Effector CD8-positive, alpha-beta T cell (primary cell): ENCODE measurements around the gene ACTRT2.
A peak's percentile ranks its signal among the peaks of the same experiment; 100 is the strongest.

Experiments
- DNase-seq: peaks from one replicate; lab custom pipeline; 2025; lab: John Stamatoyannopoulos, UW

Gene ACTRT2

GRCh38 chr1:3002349-3003038, 18.8 kb upstream of the ACTRT2 start:
- DNase-seq, result no peak

DNA sequence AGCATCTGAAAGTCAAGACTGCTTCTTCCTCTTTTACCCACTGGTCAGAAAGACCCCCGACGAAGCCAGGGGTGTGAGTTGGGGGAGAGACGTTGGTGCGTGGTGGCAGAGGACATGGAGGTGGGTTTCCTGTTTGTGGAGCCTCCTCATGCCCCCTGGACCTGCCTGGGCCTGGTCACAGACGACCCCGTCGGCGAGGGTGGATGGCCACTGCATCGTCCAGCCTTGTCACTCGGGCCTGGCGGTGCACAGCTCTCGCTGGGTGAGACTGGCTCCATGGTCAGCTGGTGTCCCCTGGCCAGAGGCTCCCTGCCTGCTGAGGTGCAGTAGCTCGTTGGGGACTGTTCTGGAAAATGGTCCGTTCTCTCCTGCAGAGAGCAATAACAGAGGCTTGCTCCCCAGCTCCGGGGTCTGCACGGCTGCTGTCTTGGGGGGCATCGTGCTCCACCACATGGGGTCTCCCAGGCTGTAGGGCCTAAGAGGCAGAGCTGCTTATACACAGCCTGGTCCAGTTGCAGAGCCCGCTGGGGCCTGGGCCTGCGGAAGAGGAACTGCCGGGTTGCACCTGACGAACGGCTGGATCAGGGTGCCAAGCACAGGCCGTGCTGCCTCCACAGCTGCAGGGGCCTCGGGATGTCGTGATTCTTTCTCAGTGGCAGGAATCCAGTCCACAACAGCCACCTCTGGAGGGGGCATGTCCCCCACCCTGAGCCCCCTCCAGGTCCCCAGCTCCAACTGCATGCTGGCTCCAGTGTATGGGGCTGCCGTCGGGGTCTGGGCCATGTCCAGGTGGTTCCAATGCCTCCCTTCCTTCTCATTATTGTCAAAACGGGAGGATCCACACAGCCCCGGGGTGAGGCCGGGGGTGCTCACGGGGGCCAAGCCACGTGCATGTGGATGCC, 18.0 kb upstream of the ACTRT2 start:
- no peak for DNase-seq

- DNase-seq, result no peak
These were observed 17.4 kb upstream of the ACTRT2 start for GRCh38 chr1:3003941-3004270.

GRCh38 chr1:3004285-3005205, 16.7 kb upstream of the ACTRT2 start:
- no peak for DNase-seq

- DNase-seq, result no peak
These were observed 15.5 kb upstream of the ACTRT2 start for GRCh38 chr1:3005771-3006170.

DNA sequence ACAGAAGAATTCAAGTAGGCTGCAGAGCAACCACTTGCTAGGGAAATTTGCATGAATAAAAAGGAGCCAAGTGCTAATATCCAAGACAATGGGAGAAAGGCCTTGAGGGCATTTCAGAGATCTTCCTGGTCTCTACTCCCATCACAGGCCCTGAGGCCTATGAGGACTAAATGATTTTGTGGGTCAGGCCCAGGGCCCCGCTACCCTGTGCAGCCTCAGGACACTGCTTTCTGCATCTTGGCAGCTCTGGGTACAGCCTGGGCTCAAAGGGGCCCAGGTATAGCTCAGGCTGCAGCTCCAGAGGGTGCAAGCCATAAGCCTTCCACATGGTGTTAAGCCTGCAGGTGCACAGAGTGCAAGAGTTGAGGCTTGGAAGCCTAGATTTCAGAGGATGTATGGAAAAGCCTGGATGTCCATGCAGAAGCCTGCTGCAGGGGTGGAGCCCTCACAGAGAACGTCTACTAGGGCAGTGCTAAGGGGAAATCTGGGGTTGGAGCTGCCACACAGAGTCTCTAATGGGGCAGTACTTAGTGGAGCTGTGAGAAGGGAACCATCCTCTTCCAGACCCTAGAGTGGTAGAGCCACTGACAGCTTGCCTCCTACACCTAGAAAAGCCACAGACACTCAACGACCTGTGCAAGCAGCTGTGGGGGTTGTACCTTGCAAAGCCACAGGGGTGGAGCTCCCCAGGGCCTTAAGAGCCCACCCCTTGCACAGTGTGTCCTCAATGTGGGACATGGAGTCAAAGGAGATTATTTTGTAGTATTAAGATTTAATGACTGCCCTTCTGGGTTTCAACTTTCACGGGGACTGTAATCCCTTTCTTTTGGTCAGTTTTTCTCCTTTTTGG, 13.7 kb upstream of the ACTRT2 start:
- DNase-seq, result no peak

DNA sequence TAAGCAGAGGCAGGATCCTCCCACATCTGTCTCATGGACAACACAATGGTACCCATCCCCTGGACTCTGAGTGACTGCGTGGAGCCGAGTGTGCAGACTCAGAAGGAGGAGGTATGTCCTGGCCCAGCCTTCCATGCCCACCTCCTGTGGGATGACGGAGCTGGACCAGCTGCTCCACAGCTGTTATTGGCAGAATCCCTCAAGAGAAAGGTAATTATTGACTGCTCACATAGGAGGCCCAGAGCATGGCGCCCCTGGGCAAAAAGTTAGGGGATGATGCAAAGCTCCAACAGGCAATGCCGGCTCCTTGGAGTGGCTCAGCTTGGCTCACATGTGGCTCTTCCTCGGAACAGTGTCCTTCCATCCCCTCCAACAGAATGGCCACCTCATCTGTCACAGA, 12.2 kb upstream of the ACTRT2 start:
- no peak for DNase-seq

DNA sequence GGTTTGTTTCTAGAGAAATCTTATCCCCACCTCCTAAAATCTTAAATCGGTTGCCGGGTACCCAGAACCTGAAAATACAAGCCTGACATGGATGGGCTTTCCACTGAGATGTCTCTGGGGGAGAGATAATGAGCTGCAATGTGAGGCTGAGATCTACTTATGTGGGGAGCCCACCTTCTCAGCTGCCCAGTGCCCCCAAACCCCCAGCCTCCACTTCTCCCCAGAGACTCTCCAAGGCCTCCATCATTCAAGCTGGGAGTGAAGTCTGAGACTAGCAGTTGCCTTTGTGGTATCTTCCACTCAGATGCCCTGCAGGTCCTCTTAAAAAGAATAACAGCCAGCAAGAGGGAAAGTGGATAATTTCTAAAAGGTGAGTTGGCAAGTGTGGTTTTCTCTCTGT, 11.7 kb upstream of the ACTRT2 start:
- no peak for DNase-seq

- no peak for DNase-seq
These were observed 10.1 kb upstream of the ACTRT2 start for GRCh38 chr1:3011127-3011526.

DNA sequence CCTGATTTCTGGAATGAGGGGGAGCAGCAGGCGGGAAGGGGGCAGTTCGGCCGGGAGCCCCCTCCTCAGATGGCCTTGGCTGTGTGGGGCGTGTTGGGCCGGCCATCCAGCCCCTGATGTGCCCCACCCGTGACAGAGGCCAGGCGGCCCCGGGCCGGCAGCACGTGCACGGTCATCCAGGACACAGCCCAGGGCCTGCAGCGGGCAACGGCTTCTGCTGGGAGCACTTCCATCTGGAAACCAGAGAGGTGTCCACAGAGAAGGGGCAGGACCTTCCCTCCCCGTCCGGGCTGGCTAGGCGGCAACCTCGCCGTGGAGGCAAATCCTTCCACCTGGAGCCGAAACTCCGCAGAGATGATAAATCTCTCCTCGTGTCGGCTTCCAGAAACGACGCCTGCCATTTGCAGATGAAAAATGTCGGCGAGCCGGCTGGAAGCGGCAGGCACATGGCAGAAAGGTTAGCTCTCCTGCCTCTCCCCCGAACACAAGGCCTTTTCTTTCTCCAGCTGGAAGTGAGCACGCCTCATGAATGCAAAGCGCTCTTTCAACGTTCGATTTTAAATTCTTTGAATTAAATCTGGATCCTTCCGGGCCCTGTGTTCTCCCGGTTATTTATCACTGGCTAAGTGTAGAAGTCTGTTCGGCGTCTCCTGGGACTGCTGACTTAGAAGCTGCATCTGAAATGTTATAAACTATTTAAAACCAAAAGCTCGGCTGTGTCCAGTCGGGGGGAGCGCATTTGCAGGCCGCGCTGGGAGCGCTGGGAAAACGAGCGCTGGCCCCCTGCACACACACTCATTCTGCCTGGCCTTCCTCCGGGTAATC, 9.4 kb upstream of the ACTRT2 start:
- no peak for DNase-seq

DNA sequence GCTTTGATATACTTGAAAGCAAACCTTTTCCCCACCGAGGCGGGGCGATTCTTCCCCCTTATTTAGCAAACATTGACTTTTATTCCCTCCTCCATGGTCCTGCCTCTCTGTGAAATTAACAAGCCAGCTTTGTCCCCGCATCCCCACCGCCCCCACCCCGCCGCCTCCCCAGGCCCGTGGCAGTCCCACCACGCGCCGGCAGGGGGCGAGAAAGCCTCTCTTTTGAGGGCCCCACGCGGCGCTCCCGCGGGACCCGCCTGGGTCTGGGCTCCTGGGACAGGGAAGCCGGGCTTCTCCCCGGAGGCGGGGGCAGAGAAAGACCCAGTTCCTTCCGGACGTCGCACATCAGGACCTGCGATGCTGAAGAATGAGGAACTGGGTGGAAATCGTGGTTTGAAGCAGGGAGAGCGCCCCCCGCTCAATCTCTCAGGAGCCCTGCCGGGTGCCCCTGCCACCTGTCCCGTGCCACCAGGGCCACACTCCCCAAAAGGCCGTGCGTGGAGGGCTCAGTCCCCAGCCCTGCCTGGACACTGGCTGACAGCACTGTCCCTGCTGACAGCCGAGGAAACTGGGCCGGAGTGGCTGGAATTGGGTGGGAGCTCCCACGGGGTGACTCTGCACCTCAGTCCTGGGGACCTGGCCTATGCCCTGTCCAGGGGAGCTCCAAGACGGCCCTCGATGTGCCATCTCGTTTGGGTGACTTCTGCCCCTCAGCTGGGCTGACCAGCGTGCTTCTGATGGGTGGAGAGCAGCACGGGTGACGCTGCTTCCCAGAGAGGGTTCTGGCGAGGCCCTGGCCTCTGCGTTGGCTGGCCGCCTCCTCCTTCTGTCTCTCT, 8.6 kb upstream of the ACTRT2 start:
- peak; percentile 41 for DNase-seq

- no peak for DNase-seq
These were observed 7.8 kb upstream of the ACTRT2 start for GRCh38 chr1:3013371-3014049.

DNA sequence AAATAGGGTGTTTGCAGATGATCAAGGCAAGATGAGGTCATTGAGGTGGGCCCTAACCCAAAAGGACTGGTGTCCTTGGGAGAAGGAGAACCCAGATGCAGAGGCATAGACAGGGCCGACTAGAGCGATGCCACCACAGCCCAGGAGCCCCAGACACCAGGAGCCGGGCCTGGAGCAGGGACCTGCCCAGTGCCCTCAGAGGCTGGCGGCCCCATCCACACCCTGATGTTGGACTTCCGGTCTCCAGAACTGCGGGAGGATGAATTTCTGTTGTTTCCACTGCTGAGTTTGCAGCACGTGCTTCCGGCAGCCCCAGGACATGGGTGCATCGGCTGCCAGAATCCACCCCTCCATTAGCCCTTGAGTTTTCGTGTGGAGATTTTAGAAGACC, 7.2 kb upstream of the ACTRT2 start:
- no peak for DNase-seq

GRCh38 chr1:3014443-3015268, 6.6 kb upstream of the ACTRT2 start:
- DNase-seq, result no peak

GRCh38 chr1:3015269-3015635, 6.0 kb upstream of the ACTRT2 start:
- DNase-seq, result no peak

DNA sequence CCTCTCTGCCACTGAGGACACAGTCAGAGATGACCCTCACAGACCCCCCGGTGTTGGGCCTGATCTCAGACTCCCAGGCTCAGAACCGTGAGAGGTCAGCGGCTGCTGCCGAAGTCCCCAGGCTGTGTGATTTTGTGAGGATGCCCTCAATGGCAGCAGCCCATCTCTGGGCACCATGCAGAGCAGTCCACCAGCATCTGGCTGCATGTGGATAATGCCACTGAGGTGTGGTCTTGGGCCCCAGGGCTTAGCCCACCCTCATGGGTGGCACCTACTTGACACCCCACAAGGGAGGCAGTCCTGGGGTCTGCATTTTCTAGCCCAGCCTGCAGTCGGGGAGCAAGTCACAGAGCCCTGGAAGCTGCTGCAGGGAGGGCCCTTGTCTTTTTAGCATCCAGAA, 5.5 kb upstream of the ACTRT2 start:
- no peak for DNase-seq

DNA sequence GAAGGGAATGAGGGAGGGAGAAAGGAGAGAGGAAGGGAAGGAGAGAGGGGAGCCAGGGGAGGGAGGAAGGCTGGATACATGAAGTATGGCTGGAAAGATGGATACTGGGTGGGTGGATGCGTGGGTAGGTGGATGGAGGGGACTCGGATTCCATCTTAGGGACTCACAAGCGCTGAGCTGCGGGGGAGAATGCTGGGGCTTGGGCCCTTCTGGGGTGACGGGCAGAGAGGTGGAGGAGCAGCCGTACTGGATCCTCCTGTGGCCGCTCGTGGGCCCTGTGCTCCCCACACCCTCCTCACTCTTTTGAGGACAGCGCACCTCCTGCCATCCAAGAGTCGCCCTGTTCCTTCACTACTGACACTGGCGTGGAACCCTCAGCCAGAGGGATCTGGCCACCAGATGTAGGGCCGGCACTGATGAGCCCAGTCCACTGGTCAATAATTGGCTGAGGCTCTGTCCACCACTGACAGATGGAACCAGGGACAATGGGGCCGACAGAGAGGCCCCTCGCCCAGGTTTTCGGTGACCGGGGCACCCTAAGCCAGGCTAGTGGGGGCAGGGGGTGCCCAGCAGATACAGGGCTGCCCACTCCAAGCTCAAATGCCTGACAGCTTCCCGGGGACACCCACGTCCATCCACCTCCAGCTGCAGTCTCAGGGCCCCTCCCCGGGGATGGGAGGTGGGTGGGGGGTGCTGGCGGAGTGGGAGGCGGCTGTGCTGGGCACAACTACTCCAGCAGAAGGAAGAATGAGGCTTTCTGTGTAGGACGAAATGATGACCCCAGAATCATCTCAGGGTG, 4.4 kb upstream of the ACTRT2 start:
- DNase-seq, result no peak
